Peyer's patch (tissue), 4 donors: Measurements from ENCODE around the gene EPHA7.

ENCODE experiments used
- CTCF ChIP-seq, 6 experiments: fragments of 450-650 bp in 4 of 6; fragments of 200-600 bp in 2 of 6; sonication (generic) in 1 of 6; IDR thresholded peaks; one replicate each; pipeline ENCODE4 v1.5.1; 2017 to 2019; ENCODE audit warnings: antibody characterized with exemption in 6 of 6, mild to moderate bottlenecking in 3 of 6, moderate library complexity in 1 of 6
- POLR2A ChIP-seq, 2 donors: fragments of 450-650 bp; IDR thresholded peaks; one replicate each; pipeline ENCODE4 v1.5.1; 2017; ENCODE audit warnings: antibody characterized with exemption in 2 of 2, mild to moderate bottlenecking in 2 of 2, moderate library complexity in 2 of 2

GRCh38 chr6:93272211-93272610 is 147.1 kb downstream of the EPHA7 start:
- no peak for TF ChIP-seq CTCF (IDR thresholded peaks at IDR 0.05)
- no peak for TF ChIP-seq POLR2A (IDR thresholded peaks at IDR 0.05)
